OCI-LY1 (cell line): Measurements from ENCODE around the gene GSG1.

Experiments
- H2AFZ ChIP-seq: fragments of 200-600 bp; sonication (generic), shearing (Covaris generic); 2 replicates; pipeline ENCODE4 v1.6.0; 2014; ENCODE audit warnings: antibody characterized with exemption, mild to moderate bottlenecking, low read length
- H3F3A ChIP-seq: fragments of 200-600 bp; sonication (generic), shearing (Covaris generic); 2 replicates; pipeline ENCODE4 v1.6.0; 2014; ENCODE audit warnings: mild to moderate bottlenecking, antibody characterized with exemption, low read length, moderate library complexity; ENCODE audit not compliant: insufficient read depth
- H3K27ac ChIP-seq: fragments of 200-600 bp; sonication (generic); 2 replicates; pipeline ENCODE4 v1.5.1; 2014; ENCODE audit warnings: low read length, mixed run types, mild to moderate bottlenecking, low read depth; ENCODE audit not compliant: poor library complexity, severe bottlenecking
- H3K27me3 ChIP-seq: fragments of 200-600 bp; sonication (generic); 2 replicates; pipeline ENCODE4 v1.6.0; 2014; ENCODE audit warnings: antibody characterized with exemption, mild to moderate bottlenecking, low read length, moderate library complexity; ENCODE audit not compliant: insufficient read depth
- H3K36me3 ChIP-seq: fragments of 200-600 bp; sonication (generic); 2 replicates; pipeline ENCODE4 v1.6.1; 2014; ENCODE audit warnings: mild to moderate bottlenecking, antibody characterized with exemption, low read length, moderate library complexity, mixed read lengths; ENCODE audit not compliant: insufficient read depth
- H3K4me1 ChIP-seq: fragments of 200-600 bp; sonication (generic); 2 replicates; pipeline ENCODE4 v1.5.1; 2014; ENCODE audit warnings: mild to moderate bottlenecking, low read length, moderate library complexity; ENCODE audit not compliant: insufficient read depth, severe bottlenecking
- H3K4me2 ChIP-seq: fragments of 200-600 bp; sonication (generic), shearing (Covaris generic); 2 replicates; pipeline ENCODE4 v1.6.1; 2014; ENCODE audit warnings: low read length
- H3K4me3 ChIP-seq: fragments of 200-600 bp; sonication (generic); 2 replicates; pipeline ENCODE4 v1.5.1; 2014; ENCODE audit warnings: low read length, low read depth, mild to moderate bottlenecking, mixed read lengths; ENCODE audit not compliant: poor library complexity, severe bottlenecking
- H3K79me2 ChIP-seq: fragments of 200-600 bp; shearing (Covaris generic); 2 replicates; pipeline ENCODE4 v1.6.1; 2016; ENCODE audit warnings: mixed run types, low read length, mixed read lengths; ENCODE audit not compliant: insufficient read depth
- H3K9ac ChIP-seq: fragments of 200-600 bp; sonication (generic), shearing (Covaris generic); 2 replicates; pipeline ENCODE4 v1.6.1; 2014; ENCODE audit warnings: mild to moderate bottlenecking, low read length, mixed read lengths
- H3K9me2 ChIP-seq: fragments of 200-600 bp; sonication (generic), shearing (Covaris generic); 2 replicates; pipeline ENCODE4 v1.6.1; 2014; ENCODE audit warnings: low read depth, mild to moderate bottlenecking, low read length, mixed read lengths
- H3K9me3 ChIP-seq: fragments of 200-600 bp; shearing (Covaris generic); 2 replicates; pipeline ENCODE4 v1.6.1; 2014; ENCODE audit warnings: low read length, mixed read lengths
- H4K20me1 ChIP-seq: fragments of 200-600 bp; sonication (generic), shearing (Covaris generic); 2 replicates; pipeline ENCODE4 v1.6.0; 2016; ENCODE audit warnings: mild to moderate bottlenecking, low read length; ENCODE audit not compliant: insufficient read depth
- EZH2 ChIP-seq: fragments of 200-600 bp; sonication (generic), shearing (Covaris generic); IDR thresholded peaks from 2 replicates; pipeline ENCODE4 v1.8.0; 2017; ENCODE audit warnings: borderline replicate concordance, mixed run types, mild to moderate bottlenecking, antibody characterized with exemption, low read length, moderate library complexity, mixed read lengths
- TF ChIP-seq, protein P1 (sequence below): fragments of 200-600 bp; sonication (generic), shearing (Covaris generic); IDR thresholded peaks from 2 replicates; pipeline ENCODE4 v1.5.1; 2017; ENCODE audit warnings: mild to moderate bottlenecking, antibody characterized with exemption, low read length, moderate library complexity, mixed read lengths

Gene GSG1

GRCh38 chr12:13105781-13106180, 2.3 kb upstream of the GSG1 start:
- Histone ChIP-seq H3K9me2 (no peaks in the 10 kb centered on the region), H3K79me2 (no peaks in the 10 kb centered on the region), H3F3A (no peaks in the 10 kb centered on the region), H3K9me3 (peaks cover 4% of the 10 kb centered on the region; the same call in 1 of the 2 replicates), H3K4me1 (peaks cover 9% of the 10 kb centered on the region), H3K36me3 (no peaks in the 10 kb centered on the region), H2AFZ (no peak overlapping the region), H3K9ac (no peak overlapping the region), H3K27me3 (no peaks in the 10 kb centered on the region), H3K4me3 (no peak overlapping the region), H4K20me1 (no peaks in the 10 kb centered on the region), H3K27ac (no peak overlapping the region), H3K4me2 (no peak overlapping the region)
- TF ChIP-seq EZH2, result no peak
- TF ChIP-seq, protein P1, sequence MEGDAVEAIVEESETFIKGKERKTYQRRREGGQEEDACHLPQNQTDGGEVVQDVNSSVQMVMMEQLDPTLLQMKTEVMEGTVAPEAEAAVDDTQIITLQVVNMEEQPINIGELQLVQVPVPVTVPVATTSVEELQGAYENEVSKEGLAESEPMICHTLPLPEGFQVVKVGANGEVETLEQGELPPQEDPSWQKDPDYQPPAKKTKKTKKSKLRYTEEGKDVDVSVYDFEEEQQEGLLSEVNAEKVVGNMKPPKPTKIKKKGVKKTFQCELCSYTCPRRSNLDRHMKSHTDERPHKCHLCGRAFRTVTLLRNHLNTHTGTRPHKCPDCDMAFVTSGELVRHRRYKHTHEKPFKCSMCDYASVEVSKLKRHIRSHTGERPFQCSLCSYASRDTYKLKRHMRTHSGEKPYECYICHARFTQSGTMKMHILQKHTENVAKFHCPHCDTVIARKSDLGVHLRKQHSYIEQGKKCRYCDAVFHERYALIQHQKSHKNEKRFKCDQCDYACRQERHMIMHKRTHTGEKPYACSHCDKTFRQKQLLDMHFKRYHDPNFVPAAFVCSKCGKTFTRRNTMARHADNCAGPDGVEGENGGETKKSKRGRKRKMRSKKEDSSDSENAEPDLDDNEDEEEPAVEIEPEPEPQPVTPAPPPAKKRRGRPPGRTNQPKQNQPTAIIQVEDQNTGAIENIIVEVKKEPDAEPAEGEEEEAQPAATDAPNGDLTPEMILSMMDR, result no peak

- H3K79me2 ChIP-seq, result no peaks in the 10 kb centered on the region
- H4K20me1 ChIP-seq, result no peaks in the 10 kb centered on the region
- TF ChIP-seq, protein P1, result no peak
- no peak for TF ChIP-seq EZH2
- no peaks in the 10 kb centered on the region for H3K27me3 ChIP-seq
- H3K27ac ChIP-seq, result no peak overlapping the region
- H3K4me2 ChIP-seq, result no peak overlapping the region
- H2AFZ ChIP-seq, result no peak overlapping the region
- peaks cover 22% of the 10 kb centered on the region for H3K4me1 ChIP-seq
- H3K36me3 ChIP-seq, result no peaks in the 10 kb centered on the region
- no peaks in the 10 kb centered on the region for H3F3A ChIP-seq
- no peaks in the 10 kb centered on the region for H3K9me2 ChIP-seq
- H3K9ac ChIP-seq, result no peak overlapping the region
- no peak overlapping the region for H3K4me3 ChIP-seq
- peaks cover 4% of the 10 kb centered on the region; the same call in 1 of the 2 replicates for H3K9me3 ChIP-seq
These were observed 942 bp upstream of the GSG1 start for GRCh38 chr12:13104409-13104808.

DNA sequence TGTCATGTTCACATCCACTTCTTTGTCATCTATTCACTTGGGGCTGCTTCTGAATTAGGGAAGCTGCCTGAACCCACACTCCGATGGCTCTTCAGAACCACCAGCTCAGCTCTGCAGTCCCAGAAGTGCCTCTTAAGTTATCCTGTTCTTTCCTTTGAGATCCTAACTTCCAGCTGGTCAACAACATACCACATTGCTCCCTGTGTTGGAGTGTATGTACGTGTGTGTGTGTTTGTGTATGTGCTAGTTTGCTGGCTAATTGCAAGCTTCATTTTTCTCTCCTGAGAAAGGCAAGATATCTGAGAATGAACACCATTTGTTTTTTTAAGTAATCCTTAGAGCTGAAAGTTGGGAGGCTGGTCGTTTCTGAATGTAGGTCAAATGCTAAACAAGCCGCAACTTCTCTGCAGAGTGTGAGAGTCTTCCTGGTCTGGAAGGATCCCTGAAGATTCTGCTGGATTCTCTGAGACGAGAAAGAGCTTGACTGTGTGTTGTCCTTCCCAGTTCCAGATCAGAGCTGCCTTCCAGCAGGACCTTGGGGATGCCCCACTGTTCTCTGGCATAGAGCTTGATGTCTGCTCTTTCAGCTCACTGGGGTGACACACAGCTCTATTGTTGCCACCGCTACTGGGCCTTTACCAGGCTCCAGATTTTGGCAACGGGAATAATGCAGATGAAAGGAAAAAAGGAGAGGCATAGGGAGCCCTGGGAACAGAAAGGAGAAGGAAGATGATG, 839 bp downstream of the GSG1 start:
- Histone ChIP-seq H3K9ac (no peak overlapping the region), H4K20me1 (no peaks in the 10 kb centered on the region), H3K27me3 (no peaks in the 10 kb centered on the region), H3K4me3 (no peak overlapping the region), H3K79me2 (no peaks in the 10 kb centered on the region), H2AFZ (no peak overlapping the region), H3K27ac (no peak overlapping the region), H3K4me2 (no peak overlapping the region), H3K36me3 (no peaks in the 10 kb centered on the region), H3K9me2 (no peaks in the 10 kb centered on the region), H3F3A (no peaks in the 10 kb centered on the region), H3K9me3 (no peaks in the 10 kb centered on the region), H3K4me1 (peaks cover 40% of the 10 kb centered on the region)
- TF ChIP-seq EZH2, result no peak
- TF ChIP-seq, protein P1, result no peak
